GM18907 (cell line): ENCODE data around the gene RASL10B.

Experiments used
- ATAC-seq: cut with Tn5 transposase; IDR thresholded peaks from one replicate; pipeline ENCODE4 v1.9.1; 2021; ENCODE audit warnings: mild to moderate bottlenecking, moderate library complexity; ENCODE audit not compliant: unreplicated experiment

The RASL10B gene

GRCh38 chr17:35791681-35792350 is 60.4 kb downstream of the RASL10B start:
- no peak for ATAC-seq
